Activated T-helper 1 cell treated with anti-CD3 and anti-CD28 coated beads, Interleukin-2, amount 50 U/mL, for 16 hours (primary cell): Measurements from ENCODE around the gene ALOX15B.

Source experiments
- DNase-seq, 2 donors: peaks; one replicate each; pipeline ENCODE4 v3.0.0-alpha.2; 2020; ENCODE audit warnings: low read depth in 1 of 2, low spot score in 1 of 2

Gene ALOX15B, protein sequence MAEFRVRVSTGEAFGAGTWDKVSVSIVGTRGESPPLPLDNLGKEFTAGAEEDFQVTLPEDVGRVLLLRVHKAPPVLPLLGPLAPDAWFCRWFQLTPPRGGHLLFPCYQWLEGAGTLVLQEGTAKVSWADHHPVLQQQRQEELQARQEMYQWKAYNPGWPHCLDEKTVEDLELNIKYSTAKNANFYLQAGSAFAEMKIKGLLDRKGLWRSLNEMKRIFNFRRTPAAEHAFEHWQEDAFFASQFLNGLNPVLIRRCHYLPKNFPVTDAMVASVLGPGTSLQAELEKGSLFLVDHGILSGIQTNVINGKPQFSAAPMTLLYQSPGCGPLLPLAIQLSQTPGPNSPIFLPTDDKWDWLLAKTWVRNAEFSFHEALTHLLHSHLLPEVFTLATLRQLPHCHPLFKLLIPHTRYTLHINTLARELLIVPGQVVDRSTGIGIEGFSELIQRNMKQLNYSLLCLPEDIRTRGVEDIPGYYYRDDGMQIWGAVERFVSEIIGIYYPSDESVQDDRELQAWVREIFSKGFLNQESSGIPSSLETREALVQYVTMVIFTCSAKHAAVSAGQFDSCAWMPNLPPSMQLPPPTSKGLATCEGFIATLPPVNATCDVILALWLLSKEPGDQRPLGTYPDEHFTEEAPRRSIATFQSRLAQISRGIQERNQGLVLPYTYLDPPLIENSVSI

GRCh38 chr17:8038954-8039610 is at the start of gene ALOX15B:
Gene ALOX15B (plus strand): TSS chr17:8039059. CDS start chr17:8039156, 97 bp downstream.
- no peak for DNase-seq

DNA sequence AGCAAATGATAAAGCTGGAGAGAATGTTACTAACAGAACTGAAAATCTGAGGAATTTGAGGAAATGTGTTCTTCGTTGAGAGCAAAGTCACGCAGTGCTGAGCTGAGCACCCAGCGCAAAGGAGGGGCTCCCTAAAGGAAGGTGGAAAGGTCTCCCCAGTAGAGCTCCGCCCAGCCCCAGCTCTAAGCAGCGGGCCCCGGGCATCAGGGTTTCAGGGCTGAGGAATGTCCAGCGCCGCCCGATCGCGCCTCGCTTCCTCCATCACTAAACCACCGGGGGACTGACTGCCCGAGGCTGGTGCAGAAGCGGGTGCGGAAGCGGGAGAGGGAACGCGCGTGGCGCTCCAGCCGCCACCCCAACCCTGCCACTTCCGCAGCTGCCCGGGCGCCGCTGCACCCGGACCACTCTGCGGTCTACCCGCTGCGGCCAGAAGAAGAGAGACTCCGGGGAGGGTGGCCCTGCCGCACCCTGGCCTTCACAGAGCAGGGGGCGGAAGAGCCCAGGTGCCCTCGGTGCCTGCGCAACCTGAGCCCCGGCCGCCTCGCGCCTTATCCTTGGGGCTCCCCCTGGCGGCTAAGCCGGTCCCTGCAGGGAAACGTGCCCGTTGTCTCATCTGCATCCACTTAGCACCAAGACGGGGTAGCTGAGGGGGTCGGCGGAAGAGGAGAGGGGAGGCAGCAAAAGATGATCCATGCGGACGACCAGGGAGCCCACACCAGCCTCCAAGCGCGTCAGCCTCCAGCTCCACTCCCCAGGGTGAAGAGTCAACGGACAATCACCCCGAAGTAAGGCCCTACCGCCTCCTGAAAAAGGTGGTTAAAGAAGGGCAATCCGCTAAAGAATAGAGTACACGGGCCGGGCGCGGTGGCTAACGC is 48.8 kb upstream of the ALOX15B start:
- peak; percentile 86 to 98 for DNase-seq

DNA sequence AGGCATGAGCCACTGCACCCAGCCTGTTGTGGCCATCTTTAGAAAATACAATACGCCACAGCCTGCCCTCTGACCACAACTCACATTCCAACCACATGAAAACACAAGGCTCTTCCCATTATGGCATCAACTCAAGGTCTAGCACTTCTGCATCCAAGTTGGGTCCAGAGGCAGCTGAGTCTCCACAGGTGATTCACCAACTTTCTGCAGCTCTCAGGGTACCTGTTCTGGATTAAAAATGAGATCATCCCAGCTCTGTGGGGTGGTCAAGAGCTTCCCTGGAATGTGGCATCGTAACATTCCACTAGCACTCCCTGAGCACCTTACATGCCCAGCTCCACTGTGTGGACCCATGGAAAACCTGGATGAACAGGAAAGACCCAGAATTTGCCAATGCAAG is 46.3 kb upstream of the ALOX15B start:
- no peak for DNase-seq

- no peak for DNase-seq
These were observed 45.9 kb upstream of the ALOX15B start for GRCh38 chr17:7992924-7993323.

GRCh38 chr17:7993972-7994589 is 44.8 kb upstream of the ALOX15B start:
- DNase-seq = no peak

GRCh38 chr17:7995724-7996123 is 43.1 kb upstream of the ALOX15B start:
- DNase-seq = no peak

GRCh38 chr17:7997186-7997585 is 41.7 kb upstream of the ALOX15B start:
- no peak for DNase-seq

- DNase-seq = no peak
These were observed 36.7 kb upstream of the ALOX15B start, which contains the start of gene GUCY2D for GRCh38 chr17:8001976-8002720. Gene GUCY2D (plus strand): TSS chr17:8002615. CDS start chr17:8003048, 433 bp downstream.

GRCh38 chr17:8002721-8003593 is 35.9 kb upstream of the ALOX15B start:
- DNase-seq = no peak

DNA sequence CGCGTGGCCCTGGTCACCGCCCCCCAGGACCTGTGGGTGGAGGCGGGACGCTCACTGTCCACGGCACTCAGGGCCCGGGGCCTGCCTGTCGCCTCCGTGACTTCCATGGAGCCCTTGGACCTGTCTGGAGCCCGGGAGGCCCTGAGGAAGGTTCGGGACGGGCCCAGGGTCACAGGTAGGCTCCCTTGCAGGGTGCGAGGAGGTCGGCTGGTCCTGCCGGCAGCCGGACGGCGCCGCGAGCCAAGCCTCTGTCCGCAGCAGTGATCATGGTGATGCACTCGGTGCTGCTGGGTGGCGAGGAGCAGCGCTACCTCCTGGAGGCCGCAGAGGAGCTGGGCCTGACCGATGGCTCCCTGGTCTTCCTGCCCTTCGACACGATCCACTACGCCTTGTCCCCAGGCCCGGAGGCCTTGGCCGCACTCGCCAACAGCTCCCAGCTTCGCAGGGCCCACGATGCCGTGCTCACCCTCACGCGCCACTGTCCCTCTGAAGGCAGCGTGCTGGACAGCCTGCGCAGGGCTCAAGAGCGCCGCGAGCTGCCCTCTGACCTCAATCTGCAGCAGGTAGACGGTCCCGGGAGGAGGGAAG is 35.2 kb upstream of the ALOX15B start:
- DNase-seq = no peak

GRCh38 chr17:8004899-8005298 is 34.0 kb upstream of the ALOX15B start:
- no peak for DNase-seq

- no peak for DNase-seq
These were observed 33.5 kb upstream of the ALOX15B start for GRCh38 chr17:8005357-8005756.

DNA sequence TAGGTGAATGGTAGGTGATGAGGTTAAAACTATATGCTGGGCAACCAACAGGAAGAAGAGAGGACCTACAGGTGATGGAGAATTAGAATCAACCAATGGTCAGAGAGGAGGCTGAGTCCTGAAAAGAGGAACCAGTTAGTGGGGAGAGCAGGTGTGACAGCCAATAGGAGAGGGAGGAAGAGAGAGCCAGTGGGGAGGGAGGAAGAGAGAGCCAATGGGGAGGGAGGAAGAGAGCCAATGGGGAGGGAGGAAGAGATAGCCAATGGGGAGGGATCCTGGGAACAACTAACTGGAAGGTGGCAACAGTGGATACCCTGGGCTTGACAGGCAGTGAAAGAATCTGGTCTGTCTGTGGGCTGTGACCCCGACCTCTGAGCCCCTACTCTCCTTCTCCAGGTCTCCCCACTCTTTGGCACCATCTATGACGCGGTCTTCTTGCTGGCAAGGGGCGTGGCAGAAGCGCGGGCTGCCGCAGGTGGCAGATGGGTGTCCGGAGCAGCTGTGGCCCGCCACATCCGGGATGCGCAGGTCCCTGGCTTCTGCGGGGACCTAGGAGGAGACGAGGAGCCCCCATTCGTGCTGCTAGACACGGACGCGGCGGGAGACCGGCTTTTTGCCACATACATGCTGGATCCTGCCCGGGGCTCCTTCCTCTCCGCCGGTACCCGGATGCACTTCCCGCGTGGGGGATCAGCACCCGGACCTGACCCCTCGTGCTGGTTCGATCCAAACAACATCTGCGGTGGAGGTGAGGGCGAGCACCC is 32.7 kb upstream of the ALOX15B start:
- no peak for DNase-seq

DNA sequence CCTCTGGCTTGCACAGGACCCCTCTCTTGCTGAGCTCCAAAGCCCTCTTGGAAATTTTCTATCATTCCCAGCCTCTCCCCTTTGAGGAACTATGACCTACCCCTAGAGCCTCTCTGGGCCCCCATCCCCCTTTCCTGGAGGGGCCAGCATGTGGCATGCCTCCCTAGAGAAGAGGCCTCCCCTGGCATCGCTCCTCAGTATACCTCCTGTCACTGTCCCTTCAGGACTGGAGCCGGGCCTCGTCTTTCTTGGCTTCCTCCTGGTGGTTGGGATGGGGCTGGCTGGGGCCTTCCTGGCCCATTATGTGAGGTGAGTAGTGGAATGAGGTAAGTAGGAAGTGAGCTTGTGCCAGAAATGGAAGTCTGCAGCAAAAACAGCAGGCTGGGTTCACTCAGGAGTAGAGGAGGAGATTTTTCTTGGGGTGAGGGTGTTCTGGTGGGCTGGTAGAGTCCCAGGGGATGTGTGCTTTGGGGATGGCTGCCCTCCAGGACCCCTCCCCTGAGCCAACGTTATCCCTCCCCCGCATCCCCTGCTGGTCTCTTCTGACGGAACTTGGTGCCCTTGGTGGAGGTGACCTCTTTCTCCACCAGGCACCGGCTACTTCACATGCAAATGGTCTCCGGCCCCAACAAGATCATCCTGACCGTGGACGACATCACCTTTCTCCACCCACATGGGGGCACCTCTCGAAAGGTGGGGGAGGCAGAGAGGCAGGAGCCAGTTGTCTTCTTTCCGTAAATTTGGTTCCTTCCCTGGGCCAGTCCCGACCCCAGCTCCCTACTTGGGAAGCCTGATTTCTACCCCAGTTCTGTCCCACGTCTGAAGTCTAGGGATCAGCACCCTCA is 31.8 kb upstream of the ALOX15B start:
- no peak for DNase-seq

DNA sequence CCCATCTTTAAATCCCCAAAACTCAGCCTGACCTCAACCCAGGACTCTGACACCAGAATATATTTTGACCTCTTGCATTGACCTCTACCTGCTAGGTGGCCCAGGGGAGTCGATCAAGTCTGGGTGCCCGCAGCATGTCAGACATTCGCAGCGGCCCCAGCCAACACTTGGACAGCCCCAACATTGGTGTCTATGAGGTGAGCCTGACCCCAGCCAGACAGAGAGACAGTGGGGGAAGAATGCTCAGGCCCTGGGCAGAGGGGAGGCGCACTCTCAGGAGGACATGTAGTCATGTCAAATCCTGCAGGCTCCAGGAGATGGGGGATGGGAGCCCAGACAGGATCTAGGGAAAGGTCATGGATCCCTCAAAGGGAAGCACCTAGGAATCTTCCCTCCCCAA is 31.0 kb upstream of the ALOX15B start:
- DNase-seq = no peak

DNA sequence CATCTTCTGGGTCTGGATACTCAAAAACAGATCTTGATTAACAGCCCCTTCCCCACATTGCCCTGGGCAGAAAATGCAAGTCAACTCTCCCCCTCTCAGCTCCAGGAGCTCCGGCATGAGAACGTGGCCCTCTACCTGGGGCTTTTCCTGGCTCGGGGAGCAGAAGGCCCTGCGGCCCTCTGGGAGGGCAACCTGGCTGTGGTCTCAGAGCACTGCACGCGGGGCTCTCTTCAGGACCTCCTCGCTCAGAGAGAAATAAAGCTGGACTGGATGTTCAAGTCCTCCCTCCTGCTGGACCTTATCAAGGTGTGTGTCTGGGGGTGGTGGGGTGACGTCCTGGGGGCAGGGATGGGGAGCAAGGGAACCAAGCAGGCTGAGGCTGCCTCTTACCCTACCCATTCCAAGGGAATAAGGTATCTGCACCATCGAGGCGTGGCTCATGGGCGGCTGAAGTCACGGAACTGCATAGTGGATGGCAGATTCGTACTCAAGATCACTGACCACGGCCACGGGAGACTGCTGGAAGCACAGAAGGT is 26.7 kb upstream of the ALOX15B start:
- no peak for DNase-seq
